Loucy (cell line): Measurements from ENCODE around the gene GOT1.

ENCODE experiments used
- CTCF ChIP-seq: fragments of 200-600 bp; sonication (generic); conservative IDR thresholded peaks from 2 replicates; pipeline ENCODE4 v1.5.1; 2014; ENCODE audit warnings: mild to moderate bottlenecking, antibody characterized with exemption, low read length
- EZH2phosphoT487 ChIP-seq: fragments of 200-600 bp; IDR thresholded peaks from 2 replicates; pipeline ENCODE4 v1.6.1; 2018; ENCODE audit warnings: antibody characterized with exemption, mild to moderate bottlenecking, moderate library complexity, borderline replicate concordance

DNA sequence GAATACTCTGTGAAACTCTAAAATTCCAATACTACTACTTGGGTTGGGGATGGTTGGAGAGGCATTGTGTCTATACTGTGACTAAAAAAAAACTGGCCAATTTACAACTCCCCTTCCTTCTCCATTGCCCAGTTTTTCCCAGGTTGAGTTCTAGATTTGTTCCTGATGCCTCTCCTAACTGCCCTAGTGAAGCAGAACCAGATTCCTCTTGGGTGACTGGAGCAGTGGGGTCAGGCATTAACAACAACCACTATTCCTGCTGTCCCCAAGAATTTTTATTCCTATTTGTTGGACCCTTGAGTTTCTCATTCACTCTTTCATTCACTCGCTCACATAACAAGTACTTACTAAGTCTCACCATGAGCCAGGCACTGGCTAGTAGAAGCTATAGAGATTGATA lies 5.8 kb downstream of the GOT1 start:
- TF ChIP-seq CTCF: no peak
- TF ChIP-seq EZH2phosphoT487: no peak
